Left kidney (tissue), 2 donors: ENCODE results near the gene FBXW7. TPM values are rescaled to one million over a fixed set of nuclear protein-coding genes. Genes with fewer than 3 reads are reported as not detected.

Experiments used
- DNase-seq: peaks from one replicate; pipeline ENCODE4 v3.0.0-alpha.2; 2013
- polyA plus RNA-seq: library from polyadenylated mRNA; unstranded; fragments of 120-200 nt; gene quantifications from one replicate; pipeline ENCODE4 v1.2.1, GENCODE V29; 2013; ENCODE audit not compliant: insufficient read length

Gene FBXW7
- polyA plus RNA-seq, 1 donor: 42.9 TPM

DNA sequence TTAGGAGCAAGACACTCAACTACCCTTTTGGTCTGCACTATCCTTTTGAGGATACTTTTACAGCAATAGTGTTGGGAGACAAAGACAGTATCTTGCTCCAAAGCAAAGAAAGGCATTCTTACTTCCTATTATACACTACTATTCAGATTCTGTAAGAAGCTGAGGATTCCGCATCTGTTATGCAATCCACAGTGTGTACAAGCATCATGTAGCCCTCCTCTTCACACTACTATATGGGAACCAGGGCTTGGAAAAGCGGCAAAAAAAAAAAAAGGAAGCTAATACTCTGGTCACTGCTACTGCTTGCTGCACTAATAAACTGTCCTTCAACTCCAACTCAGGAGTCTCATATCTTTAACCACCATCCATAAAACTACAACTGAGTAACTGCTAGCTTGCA lies 59.1 kb downstream of the FBXW7 start:
- DNase-seq: no peak

DNA sequence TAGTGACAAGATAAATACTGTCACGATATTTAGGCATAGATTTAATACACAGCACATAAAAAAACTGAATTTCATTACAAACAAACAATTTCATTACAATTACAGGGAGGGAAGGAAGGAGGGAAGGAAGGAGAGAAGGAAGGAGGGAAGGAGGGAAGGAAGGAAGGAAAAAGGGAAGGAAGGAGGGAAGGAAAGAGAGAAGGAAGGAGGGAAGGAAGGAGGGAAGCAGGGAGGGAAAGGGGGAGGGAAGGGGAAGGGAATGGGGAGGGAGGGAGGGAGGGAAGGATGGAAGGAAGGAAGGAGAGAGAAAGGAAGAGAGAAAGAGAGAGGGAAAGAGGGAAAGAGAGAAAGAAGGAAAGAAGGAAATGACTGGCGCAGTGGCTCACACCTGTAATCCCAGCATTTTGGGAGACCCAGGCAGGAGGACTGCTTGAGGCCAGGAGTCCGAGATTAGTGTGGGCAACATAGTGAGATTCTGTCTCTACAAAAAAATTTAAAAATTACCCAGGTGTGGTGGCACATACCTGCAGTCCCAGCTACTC lies 64.6 kb downstream of the FBXW7 start:
- DNase-seq: no peak

- no peak for DNase-seq
Measured at GRCh38 chr4:152468408-152468807, 67.5 kb downstream of the FBXW7 start.

- DNase-seq: no peak
Measured at GRCh38 chr4:152467101-152467500, 68.8 kb downstream of the FBXW7 start.

GRCh38 chr4:152464030-152464823 lies 71.7 kb downstream of the FBXW7 start:
- no peak for DNase-seq

DNA sequence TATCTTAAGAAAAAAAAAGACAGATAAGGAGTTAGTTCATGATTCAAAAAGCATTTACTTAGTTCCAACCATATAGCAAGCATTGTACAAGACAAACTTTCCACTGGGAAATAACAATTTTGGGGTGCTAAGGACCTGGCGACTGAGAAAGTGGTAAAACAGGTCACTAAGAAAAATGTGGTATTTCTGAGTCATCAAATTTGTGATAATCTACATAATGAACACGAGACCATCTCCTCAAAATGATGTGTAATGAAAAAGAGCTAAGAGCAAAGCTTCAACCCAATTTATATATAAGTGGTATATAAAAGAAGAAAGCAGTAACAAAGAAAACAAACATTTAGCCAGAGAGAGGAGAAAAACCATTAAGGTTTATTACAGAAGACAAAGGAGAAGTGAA lies 72.3 kb downstream of the FBXW7 start:
- no peak for DNase-seq

- no peak for DNase-seq
Measured at GRCh38 chr4:152462695-152463094, 73.2 kb downstream of the FBXW7 start.

DNA sequence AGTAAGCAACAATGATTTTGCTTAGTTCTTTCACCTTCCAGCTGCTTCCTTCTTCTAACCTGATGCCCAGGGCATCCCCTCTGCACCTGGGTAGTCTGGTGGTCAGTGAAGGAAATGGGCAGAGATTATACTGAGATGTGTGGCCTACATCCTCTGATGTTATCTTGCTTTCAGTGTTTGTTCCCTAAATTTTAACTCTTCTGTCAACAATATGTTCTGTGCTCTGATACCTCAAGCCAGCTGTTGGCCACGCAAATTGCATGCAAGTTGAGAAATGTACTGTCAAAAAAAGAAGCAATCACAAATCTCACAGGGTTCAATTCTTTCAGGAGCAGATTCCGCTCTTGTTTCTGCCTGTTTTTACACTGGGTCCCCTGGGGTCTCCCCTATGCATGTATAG lies 73.8 kb downstream of the FBXW7 start:
- no peak for DNase-seq

- no peak for DNase-seq
Measured at GRCh38 chr4:152460488-152460887, 75.4 kb downstream of the FBXW7 start.

- DNase-seq: no peak
Measured at GRCh38 chr4:152459326-152459725, 76.6 kb downstream of the FBXW7 start.

GRCh38 chr4:152458801-152459302 lies 77.0 kb downstream of the FBXW7 start:
- no peak for DNase-seq

- no peak for DNase-seq
Measured at GRCh38 chr4:152456609-152457008, 79.3 kb downstream of the FBXW7 start.

GRCh38 chr4:152455311-152455710 lies 80.6 kb downstream of the FBXW7 start:
- no peak for DNase-seq

DNA sequence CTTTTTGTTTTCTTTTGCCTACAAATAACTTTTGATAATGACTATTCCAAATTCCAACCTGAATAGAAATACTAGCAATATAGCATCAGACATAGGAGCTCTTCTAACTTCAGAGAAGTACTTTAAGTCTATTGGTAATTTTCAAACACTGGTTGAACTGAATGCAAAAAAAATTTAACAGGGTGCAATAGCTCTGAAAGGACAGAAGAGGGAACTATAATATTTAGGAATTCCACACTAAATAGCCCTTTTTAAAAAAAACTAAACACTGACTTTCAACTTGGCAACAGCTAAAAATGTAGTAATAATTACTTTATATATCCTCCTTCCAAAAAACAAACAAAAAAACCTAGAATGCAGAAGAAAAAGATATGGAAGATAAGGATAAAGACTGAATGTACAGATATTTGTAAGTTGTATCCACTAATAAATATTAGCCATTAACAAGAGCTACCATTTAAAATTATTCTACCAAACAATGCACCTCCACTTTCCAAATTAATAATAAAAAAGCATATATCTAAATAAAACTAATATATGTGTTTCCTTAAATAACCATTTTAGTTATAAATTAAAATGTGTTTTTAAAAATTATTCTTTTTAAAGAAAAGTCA lies 81.4 kb downstream of the FBXW7 start:
- DNase-seq: no peak

GRCh38 chr4:152451496-152451895 lies 84.4 kb downstream of the FBXW7 start:
- DNase-seq: no peak

DNA sequence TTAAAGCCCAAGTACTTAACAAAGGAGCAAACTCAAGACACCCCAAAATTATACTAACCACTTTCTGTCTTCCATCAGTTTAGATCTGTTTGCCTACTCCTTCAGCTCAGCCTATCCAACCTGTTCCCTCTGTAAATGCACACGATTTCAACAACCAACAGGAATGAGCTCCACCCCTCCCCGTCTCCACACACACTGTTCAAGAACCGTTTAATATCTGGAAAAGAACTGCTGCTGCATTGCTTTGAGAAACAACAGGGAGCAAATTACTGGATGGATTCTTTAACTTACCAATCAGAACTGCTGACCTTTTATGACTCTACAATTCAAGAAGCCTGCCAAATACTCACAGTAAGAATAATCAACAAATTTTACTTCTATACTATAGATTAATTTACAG lies 87.0 kb downstream of the FBXW7 start:
- no peak for DNase-seq

GRCh38 chr4:152448038-152448707 lies 87.7 kb downstream of the FBXW7 start:
- no peak for DNase-seq

- DNase-seq: no peak
Measured at GRCh38 chr4:152443859-152444258, 92.0 kb downstream of the FBXW7 start.

DNA sequence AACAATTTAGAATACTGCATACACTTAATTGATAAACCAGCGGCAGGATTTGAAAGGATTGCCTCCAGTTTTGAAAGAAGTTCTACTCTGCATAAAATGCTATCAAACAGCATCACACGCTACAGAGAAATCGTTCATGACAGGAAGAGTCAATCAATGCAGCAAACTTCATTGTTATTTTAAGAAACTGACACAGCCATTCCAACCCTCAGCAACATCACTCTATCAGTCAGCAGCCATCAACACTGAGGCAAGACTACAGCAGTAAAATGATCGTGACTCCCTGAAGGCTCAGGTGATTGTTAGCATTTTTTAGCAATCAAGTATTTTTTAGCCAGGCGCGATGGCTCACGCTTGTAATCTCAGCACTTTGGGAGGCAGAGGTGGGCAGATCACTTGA lies 98.3 kb downstream of the FBXW7 start:
- no peak for DNase-seq

DNA sequence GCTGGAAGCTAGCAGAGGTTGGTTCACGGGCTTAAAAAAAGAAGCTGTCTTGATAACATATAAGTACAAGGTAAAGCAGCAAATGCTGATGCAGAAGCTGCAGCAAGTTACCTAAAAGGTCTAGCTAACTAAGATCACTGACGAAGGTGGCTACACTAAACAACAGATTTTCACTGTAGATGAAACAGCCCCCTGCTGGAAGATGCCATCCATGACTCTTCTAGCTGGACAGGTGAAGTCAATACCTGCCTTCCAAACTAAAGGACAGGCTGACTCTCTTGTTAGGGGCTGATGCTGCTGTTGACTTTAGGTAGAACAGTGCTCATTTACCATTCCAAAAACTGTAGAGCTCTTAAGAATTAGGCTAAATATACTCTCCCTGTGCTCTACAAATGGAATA lies 99.5 kb downstream of the FBXW7 start:
- no peak for DNase-seq

GRCh38 chr4:152434011-152434410 lies 101.9 kb downstream of the FBXW7 start:
- DNase-seq: no peak

GRCh38 chr4:152431784-152432183 lies 104.1 kb downstream of the FBXW7 start:
- no peak for DNase-seq

DNA sequence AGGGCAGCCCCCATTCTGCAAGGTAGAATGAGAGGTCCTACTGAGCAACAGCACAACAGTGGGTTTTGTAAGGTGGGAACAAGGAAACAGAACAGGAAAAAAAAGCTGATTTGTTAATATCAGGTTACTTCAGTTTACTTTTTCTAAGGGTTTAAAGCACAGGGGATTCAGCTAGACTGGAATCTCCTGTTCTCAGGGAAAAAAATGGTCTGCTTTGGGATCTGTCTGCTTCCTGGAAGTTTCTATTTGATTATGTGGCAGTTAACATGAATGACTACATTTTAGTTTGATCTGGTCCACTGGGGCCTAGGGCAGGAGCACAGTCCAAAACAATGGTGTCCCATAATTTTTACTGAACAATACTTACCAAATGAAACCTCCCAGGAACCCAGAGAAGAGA lies 104.6 kb downstream of the FBXW7 start:
- no peak for DNase-seq
